HG02642 (cell line): ENCODE data around the gene CARNS1.
A peak's percentile ranks its signal among the peaks of the same experiment; 100 is the strongest.
"Not testable (repeated sequence)": the region's sequence is repeated elsewhere in the genome, so short reads cannot be mapped to it uniquely, and the experiment has no call there.

Source experiments
- ATAC-seq: cut with Tn5 transposase; IDR thresholded peaks from one replicate; pipeline ENCODE4 v1.9.1; 2021; ENCODE audit warnings: mild to moderate bottlenecking; ENCODE audit not compliant: unreplicated experiment, poor library complexity

CARNS1 gene

DNA sequence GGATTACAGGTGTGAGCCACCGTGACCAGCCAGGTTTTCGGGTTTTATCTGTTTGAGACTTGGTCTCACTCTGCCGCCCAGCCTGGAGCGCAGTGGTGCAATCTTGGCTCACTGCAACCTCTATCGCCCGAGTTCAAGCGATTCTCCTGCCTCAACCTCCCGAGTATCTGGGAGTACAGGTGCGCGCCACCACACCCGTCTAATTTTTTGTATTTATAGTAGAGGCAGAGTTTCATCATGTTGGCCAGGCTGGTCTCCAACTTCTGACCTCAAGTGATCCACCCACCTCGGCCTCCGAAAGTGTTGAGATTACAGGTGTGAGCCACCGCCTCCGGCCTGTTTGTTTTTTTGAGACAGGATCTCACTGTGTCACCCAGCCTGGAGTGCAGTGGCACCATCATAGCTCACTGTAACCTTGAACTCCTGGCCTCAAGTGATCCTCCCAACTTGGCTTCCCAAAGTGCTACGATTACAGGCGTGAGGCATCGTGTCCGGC is 11.9 kb downstream of the CARNS1 start:
- not testable (repeated sequence) for ATAC-seq

DNA sequence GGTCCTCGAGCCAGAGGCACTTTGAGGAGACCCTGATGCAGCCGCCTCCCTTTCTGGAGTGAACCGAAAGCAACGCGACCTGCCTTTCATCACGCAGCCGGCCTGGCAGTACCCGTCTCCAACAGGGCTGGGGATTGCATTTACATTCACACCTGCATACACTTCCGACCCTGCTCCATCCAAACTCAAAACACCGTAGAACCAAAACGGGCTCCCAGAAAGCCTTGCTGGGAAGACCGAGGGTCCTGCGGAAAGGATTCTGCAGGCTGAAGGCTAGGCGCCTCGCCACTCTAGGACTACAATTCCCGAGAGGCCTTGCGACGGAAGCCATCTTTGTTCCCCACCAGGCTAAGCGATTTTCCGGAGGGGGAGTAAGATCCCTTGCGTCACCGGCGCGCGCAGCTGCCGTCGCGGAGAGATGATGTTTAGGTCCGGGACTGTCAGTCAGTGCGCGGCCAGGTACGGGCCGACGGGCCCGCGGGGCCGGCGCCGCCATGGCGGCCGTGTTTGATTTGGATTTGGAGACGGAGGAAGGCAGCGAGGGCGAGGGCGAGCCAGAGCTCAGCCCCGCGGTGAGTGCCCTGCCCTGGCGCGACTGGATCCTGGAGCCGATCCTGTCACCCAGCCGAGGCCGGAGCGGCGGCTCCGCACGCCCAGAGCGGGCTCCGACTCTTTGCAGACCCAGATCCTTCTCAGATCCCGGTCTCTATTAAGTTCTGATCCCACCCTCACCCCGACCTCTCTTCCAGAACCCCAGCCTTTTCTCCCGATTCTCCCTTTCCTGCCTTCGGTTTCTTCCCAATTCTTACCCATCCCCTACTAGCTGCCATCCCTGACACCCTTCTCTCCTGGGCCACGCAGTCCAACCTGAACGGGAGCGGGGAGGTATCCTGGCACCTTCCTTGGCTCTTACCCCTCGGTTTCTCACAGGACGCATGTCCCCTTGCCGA is 12.8 kb downstream of the CARNS1 start, which contains the start of gene RPS6KB2:
TSS of gene RPS6KB2 (plus strand) at position 443 of the 950 bp plus-strand sequence. CDS start at position 495, 52 bp downstream.
- peak; percentile 87 for ATAC-seq

DNA sequence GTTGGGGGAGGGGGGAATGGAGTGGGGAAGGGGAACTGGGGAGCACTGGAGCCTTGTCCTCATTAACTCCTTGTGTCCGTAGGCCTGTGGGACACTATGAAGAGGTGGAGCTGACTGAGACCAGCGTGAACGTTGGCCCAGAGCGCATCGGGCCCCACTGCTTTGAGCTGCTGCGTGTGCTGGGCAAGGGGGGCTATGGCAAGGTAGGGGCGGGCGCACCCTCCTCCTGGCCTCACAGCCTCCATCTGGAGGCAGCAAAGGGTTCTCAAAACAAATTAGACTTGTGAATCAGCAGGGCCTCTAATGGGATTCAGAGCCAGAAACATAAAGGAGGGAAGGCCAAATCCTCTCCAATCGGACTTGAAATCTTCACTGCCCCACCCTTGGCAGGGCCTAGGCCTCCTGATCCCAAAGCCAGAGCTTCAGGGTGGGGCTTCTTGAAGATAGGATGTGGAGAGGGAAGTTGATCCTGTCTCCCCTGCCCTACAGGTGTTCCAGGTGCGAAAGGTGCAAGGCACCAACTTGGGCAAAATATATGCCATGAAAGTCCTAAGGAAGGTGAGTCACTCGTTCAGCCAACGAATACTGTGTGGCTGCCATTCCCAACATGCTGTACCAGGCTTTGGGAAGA is 13.7 kb downstream of the CARNS1 start:
- no peak for ATAC-seq

DNA sequence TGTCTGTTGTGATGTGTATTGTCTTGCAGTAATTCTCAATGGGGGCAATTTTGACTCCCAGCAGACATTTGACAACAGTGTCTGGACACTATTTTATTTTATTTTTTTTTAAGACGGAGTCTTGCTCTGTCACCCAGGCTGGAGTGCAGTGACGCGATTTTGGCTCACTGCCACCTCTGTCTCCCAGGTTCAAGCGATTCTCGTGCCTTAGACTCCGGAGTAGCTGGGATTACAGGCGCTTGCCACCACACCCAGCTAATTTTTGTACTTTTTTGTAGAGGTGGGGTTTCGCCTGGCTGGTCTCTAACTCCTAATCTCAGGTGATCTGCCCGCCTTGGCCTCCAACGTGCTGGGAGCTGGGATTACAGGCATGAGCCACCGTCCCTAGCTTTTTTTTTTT is 14.2 kb downstream of the CARNS1 start:
- no peak for ATAC-seq

DNA sequence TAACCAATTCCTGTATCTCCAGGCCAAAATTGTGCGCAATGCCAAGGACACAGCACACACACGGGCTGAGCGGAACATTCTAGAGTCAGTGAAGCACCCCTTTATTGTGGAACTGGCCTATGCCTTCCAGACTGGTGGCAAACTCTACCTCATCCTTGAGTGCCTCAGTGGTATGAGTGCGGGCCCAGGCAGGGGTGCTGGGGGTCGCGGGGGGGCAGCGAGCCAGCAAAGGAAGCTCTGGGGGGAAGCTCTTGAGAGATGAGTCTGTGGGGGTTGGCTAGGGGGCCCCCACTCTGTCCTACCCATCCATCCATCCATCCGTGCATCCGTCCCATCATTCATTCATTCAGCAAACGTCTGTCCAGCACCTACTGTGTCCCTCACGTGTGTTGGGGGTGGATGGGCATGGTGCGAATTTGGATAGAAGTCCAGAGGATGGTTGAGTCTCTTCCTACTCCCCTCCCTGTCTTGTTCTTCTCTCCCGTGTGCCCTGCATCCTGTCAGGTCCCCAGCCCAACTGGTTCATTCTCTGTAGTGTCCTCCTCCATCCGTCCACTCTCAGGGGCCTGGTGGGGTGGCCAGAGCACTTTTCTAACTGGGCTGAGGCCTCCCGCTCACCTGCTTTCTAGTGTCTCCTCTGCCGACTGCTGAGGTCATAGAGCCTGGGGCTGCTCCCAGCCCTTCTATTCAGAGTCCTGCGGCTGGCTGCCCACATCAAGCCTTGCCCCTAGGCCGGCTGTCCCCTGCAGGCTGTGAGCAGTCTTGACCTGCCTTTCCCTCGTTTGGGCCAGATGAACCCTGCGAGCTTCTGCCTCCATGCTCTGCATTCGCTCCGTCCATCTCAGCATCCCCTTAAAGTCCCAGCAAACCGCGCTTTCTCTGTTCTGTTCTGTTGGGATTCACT is 16.1 kb downstream of the CARNS1 start:
- ATAC-seq: no peak

DNA sequence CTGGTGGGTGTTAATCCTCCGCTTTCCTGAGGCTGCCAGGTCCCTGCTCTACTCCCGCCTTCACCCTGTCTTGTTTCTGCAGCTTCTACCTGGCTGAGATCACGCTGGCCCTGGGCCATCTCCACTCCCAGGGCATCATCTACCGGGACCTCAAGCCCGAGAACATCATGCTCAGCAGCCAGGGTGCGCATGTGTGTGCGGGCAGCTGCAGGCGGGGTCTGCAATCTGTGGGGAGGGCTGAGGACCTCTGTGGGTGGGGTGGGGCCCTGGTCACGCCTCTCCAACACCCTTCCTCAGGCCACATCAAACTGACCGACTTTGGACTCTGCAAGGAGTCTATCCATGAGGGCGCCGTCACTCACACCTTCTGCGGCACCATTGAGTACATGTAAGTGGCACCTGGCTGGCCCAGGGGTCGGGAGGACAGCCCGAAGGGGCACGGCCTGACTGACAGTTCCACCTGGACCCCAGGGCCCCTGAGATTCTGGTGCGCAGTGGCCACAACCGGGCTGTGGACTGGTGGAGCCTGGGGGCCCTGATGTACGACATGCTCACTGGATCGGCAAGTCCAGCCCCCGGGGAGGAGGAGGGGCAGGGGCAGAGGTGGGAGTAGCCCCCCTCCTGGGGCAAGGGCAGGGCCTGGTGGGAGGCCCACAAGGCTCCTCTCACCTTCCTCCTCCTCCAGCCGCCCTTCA is 17.3 kb downstream of the CARNS1 start:
- no peak for ATAC-seq

DNA sequence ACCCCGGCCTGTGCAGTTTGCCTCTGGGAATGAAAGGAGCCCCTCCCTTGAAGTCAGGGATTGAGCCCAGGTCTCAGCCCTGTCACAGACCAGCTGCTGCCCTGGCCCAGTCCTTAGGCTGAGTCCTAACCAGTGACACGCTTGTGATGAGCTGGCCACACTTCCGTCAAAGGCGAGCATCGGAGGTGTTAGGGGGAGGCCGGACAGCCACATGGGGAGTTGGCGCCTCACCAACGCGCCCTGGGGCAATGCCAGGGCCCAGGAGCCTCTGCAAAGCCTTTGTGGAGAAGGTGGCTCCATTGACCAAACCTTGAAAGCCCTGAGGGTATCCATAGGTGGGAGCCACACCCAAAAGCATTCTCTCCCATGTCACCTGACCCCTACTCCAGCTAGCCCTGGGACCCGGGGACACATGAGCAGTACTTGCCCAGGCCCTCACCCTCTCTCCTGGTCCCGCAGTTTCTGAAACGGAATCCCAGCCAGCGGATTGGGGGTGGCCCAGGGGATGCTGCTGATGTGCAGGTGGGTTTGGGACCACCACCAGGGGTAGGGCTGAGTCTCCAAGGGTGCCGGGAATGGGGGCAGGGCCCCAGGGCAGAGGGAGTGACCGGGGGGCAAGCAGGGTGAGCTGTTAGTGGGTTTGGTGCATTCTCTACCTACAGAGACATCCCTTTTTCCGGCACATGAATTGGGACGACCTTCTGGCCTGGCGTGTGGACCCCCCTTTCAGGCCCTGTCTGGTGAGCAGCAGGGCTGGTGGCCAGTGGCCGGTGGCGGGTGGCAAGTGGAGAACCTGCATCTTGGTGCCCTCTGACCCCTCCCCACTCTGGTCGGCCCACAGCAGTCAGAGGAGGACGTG is 18.3 kb downstream of the CARNS1 start:
- no peak for ATAC-seq

DNA sequence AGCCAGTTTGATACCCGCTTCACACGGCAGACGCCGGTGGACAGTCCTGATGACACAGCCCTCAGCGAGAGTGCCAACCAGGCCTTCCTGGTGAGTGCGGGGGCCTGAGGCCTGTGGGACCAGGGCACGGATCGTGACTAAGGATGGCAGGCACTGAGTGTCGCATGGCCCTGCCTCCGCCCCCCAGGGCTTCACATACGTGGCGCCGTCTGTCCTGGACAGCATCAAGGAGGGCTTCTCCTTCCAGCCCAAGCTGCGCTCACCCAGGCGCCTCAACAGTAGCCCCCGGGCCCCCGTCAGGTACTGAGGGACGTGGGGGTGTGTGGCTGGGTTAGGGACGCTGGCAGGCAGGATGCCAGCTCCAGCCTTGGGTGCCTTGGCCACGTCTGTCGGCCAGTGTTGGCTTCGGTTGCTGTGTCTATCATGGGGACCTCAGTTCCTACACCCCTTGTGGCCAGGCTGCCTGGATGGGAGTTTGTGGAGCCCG is 19.0 kb downstream of the CARNS1 start:
- no peak for ATAC-seq

DNA sequence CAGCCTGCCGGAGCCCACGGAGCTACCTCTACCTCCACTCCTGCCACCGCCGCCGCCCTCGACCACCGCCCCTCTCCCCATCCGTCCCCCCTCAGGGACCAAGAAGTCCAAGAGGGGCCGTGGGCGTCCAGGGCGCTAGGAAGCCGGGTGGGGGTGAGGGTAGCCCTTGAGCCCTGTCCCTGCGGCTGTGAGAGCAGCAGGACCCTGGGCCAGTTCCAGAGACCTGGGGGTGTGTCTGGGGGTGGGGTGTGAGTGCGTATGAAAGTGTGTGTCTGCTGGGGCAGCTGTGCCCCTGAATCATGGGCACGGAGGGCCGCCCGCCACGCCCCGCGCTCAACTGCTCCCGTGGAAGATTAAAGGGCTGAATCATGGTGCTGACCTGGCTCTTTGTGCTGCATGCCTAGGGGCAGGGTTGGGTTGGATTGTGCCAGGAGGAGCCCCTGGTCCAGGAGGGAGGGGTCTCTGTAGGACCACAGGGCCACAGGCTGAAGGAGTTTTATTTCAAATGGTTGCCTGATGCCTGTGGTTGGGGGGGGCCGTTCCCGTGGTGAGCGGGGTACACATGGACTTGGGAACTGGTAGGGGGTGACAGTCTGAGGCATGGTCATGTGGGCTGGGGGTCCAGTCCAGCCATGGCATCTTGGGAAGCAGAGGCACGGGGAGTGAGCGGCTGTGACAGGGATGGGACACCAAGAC is 19.7 kb downstream of the CARNS1 start:
- no peak for ATAC-seq

DNA sequence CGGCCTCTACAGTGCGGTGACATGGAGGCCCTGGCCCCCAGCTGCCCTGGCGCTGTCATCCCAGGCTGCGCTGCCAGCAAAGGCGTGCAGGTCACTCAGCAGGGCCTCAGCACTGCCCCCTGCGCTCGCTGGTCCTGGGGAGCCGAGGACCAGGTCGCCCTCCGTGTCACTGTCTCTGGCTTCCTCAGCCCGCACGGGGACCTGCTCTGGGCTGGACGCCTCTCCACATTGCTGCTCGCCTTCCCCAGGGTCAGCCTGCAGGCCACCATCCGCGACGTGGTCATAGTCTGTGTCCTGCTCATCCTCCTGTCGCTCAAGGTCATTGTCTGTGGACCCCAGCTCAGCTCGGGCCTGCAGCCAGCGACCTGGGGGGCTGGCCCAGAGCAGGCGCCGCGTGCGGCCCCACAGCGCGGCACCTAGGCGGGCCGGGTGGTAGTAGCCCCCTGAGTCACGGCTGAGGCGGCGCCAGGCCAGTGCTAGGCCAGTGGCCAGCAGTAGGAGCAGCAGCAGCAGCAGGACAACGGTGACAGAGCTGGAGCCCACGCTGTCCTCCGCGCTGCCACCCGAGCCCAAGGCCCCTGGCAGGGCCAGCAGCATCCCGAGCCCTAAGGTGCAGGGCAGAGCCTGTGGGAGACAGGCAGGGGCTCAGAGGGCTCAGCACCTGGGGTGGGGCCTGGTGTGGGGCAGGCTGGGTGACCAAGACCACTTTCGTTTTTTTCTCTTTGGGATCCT is 20.4 kb downstream of the CARNS1 start:
- ATAC-seq: no peak

DNA sequence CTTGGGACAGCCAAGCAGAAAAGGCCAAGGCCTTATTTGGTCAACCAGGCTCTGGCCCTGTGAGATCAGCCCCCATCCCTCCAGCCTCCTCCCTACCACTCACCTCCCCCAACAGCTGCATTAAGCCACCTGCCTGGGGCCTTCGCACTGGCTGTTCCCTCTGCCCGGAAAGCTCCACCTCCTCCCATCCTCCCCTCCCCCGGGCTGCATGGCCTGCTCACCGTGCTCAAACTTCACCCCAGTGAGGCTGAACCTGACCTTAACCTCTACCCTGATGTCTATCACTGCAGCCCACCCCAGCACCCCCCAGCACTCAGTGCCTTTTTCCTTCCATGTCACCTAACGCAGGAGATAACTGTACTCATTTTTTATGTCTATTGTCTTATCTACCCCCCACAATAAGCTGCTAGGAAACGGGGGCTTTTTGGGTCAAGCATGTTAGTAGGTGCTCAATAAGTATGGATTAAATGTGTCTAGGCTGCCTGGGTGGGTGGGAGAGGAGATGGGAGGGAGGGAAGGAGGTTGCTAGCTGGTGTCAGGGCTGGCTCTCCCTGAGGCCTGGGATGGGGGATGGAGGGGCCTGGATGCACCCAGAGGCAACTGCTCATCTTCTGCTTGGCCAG is 21.1 kb downstream of the CARNS1 start:
- peak; percentile 32 for ATAC-seq

DNA sequence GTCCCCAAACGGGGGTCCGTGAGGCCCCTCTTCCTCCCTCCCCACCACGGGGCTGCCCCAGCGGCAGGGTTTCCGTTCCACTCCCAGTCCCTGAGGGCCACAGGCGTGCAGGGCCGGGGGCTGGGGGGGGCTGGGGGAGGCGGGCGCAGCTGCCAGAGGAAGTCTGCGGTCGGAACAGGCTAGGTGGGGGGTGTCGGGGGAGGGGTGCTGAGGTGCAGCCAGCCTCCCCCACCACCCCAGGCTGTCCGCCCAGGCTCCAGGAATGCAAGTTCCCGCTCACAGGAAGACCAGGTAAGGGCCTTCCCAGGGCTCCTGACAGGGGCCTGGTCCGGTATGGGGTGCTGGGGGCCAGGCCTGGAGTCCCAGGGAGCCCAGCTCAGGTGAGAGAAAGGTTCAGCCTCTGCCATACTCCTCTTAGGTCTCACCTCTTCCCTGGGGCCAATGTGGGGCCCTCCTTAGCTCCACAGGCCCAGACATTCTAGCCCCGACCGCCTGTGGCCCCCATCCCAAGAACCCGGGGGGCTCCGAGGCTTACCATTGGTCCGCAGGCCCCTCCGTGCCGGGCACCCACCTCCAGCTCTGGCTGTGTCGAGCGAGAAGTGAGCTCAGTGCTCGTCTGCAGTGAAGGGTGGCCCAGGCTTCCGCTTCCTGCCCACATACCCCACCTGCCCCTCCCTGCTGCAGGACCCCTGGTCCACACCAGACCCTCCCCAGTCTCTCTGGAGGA is 21.8 kb downstream of the CARNS1 start, which contains the start of gene PTPRCAP:
TSS of gene PTPRCAP (minus strand) at position 601 of the 727 bp plus-strand sequence. CDS start at position 538, 63 bp downstream.
- peak; percentile 34 for ATAC-seq

DNA sequence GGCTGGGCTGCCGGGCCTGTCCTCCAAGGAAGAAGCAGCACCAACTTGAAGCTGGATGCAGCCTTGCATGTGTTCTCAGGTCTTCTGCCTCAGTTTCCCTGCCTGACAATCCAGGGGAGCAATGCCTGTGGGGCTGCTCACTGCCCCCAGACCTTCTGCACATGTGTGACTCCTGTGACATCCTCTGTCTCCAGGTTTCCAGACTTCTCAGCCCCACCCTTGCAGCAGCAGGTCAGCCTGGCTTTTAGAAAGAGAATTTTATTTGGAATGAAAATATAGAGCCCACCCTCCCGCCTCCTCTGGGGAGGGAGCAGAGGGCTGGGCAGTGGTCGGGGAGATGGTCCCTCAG is 22.3 kb downstream of the CARNS1 start:
- ATAC-seq: no peak

DNA sequence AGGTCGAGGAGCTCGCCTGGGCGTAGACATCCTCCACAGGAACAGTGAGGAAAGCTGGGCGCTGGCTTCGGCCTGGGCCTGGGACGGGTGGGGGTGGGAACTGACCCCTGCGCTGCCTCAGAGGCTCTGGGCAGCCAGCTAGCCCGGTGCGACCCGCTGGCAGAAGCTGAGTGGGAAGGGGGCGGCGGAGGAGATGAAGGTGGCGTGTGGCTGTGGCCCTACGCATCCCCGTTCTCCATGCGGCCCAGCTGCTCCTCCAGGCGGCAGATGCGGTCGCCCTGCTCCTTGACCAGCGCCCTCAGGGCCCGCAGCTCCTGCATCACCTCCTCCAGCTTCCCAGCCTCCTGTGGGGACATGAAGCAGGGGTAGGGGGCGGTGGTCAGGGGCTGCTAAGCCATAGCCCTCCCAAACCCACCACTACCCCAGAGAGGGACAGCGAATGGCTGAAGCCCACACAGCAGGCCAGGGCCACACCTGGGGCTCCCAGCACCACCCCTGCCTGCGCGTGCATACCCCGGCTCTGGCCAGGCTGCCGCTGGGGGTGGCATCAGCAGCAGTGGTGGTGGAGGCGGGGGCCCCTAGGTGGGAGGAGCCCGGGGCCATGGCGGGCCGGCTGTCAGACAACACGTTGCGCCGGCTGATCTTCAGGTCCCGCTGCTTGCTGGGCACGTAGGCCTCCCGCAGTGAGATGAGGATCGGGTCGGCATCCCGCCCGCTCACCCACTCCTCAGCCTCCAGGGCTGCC is 22.9 kb downstream of the CARNS1 start:
- ATAC-seq: no peak

DNA sequence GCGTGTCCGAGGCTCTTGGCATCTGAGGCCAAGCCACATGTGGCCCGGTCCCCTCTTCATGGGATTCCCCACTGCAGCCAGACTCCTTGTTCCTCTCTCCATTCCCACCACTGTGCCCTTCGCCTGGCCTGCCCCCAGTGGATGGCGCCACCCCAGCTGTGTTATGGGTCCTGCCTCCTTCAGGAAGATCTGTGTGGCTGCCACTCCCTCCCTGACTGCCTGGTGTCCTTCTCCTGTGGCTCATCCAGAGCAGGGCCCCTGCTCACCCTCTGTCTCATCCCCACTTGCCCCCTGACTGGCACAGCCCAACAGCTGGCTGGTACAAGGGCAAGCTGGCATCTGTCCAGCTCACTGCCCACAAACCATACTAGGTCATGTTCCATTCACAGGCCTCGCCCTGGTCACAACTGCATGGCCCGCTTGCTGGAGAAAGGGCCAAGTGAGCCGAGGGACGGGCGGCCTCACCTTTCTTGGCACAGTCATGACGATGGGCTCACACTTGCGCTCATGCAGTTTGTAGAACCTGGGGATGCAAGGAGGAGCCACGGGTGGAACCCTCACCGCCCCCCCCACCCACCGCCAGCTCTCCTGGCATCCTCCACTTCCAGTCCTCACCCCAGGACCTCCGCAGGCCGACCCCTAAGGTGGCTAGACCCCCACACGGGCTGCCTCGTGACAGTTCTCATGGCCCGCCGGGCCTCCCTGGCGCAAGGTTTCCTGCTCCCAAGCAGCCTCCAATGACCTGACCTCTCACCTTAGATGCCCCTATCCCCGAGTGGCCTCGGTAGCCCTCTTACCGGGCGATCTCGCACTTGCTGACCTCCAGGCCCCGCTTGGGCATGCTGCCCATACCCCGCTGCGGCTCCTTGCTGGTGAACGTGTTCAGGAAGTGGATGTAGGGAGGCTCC is 24.1 kb downstream of the CARNS1 start:
- no peak for ATAC-seq
